NCI-H1930 (cell line): ENCODE data around the gene LRRC8B.

Experiments
- DNase-seq, 2 experiments: peaks; one replicate each; lab custom pipeline; 2025; lab: John Stamatoyannopoulos, UW

Gene LRRC8B

DNA sequence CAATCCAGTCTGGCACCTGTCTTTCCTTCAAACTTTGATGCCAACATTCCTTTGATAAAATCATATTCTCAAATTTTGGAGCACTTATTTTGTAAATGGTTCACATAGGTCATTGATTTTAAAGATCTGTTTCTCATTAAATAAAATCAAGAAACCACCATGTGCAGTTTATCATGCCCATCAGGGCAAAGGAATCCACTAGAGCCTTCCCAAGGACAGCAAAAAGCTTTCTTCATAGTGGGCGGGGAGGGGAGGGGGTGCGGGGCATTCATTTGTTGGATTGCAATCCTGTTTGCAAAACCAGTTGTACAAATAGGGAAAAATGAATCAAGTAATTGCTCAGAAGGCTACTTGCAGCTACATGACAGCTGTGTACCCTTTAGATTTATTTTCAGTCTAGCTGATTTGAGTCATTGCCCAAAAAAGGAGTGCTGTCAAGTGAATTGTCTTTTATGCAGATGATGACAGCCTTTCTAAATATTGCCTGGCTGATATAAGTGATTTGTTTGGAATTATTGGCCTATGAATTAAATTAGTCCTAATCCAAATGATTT, 23.0 kb downstream of the LRRC8B start:
- DNase-seq: peak; percentile 42 to 70

DNA sequence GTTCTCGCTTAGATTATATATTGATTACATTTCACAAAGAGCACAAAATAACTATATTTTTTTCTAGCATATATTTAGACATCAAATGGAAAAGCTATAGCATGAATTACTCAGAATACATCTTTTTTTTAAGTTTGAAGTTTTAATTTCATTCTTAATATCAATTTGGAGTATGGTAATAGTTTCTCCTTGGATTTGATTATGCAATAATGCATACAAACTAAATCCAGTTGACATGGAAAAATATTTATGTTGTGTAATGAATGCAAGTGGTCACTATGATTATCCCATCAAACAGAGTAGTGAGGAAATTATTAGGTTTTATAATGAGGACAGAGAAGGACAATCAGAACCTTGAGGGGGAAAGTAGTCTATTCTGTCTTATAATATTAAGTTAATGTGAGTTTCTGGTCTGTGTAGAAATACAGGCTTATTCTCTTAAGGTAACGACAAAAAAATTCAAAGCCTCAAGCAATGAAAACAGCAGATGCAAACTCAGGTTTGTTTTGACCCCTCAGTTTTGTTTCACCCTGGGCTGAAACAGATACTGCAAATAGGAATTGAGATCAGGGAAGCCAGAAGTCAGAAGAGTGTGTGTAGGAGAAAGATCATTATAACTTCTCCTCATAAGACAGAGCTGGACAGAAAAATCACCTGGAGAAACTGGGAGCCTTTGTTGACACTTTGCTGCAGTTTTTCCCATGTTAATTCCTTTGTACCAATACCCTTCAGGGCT, 23.7 kb downstream of the LRRC8B start:
- no peak for DNase-seq

DNA sequence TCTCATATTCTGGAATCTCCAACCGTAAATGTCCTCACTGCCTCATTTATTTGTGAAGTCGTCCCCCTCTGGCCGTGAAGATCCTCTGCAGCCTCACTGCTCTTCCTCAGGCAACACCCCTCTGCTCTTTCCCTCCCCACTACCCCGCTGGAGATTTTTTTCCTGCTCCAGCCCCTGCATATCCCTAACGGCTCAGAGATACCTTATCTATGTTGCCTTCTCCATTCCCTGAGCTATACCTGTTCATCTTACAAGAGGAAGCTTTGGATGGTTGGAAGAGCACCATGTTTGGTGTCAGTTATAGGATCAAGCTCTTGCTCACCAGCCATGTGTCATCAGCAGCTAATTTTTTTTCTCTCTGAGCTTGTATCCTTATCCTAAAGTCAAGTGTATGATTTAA, 26.4 kb downstream of the LRRC8B start:
- DNase-seq: no peak

- DNase-seq: peak in 1 of 2 experiments; percentile 68
Measured at GRCh38 chr1:89552471-89553081, 27.9 kb downstream of the LRRC8B start.

- DNase-seq: peak; percentile 61 to 88
Measured at GRCh38 chr1:89553157-89553556, 28.5 kb downstream of the LRRC8B start.

DNA sequence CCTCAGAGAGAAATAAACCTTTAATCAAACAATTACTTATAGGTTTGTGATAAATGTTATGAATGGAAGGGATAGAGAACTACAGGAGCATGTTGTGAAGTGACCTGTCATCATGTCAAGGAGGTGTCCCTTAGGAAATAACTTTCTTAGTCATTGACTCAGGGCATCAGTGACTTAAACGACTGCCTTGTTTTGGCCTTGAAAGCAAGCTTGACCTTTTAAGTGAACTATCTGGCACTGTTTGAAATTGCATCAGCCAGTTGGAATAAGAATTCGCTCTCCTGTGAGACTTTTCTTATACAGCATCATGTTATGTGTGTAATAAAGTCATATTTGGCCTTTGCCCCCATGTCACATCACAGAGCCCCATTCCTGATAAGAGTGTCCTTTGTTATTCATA, 30.9 kb downstream of the LRRC8B start:
- no peak for DNase-seq

GRCh38 chr1:89556726-89557444, 32.3 kb downstream of the LRRC8B start:
- no peak for DNase-seq

DNA sequence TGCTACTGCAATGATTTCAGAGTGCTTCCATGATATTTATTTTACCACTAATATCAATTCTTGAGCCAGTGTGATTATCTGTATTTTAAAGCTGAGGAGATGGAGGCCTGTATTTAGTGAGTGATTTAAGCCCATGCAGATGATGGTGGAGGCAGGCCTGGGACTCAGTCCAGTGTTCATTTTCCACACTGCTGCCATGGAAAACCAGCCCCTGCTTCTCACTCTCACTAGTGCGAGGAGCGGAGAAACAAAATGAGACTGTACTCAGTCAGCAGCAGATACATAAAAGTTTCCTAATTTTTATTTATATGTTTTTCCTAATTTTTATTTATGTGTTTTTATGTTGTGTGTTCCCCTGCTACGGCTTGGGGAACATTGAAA, 32.8 kb downstream of the LRRC8B start:
- DNase-seq: no peak

GRCh38 chr1:89557956-89558355, 33.3 kb downstream of the LRRC8B start:
- no peak for DNase-seq

- no peak for DNase-seq
Measured at GRCh38 chr1:89563957-89564604, 39.5 kb downstream of the LRRC8B start.

GRCh38 chr1:89565521-89565920, 40.9 kb downstream of the LRRC8B start:
- DNase-seq: no peak

- no peak for DNase-seq
Measured at GRCh38 chr1:89566761-89567174, 42.1 kb downstream of the LRRC8B start.

DNA sequence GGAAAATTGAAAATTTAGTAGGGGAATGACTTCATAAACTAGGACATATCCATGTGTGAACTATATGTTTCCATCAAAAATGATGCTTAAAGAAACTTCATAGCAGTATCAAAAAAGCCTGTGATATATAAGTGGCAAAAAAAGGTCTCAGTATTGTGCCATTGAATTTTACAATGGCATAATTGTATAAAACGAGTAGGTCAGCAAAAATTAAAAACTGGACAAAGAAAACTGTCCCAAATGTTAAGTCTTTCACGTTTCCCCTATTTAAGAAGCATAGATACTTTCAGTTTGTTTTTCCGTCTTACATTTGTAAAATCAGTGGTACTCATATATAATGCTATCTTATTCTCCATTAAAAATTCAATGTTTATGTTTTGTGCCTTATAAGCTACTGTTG, 43.2 kb downstream of the LRRC8B start:
- DNase-seq: no peak

GRCh38 chr1:89573410-89573809, 48.8 kb downstream of the LRRC8B start:
- DNase-seq: no peak

DNA sequence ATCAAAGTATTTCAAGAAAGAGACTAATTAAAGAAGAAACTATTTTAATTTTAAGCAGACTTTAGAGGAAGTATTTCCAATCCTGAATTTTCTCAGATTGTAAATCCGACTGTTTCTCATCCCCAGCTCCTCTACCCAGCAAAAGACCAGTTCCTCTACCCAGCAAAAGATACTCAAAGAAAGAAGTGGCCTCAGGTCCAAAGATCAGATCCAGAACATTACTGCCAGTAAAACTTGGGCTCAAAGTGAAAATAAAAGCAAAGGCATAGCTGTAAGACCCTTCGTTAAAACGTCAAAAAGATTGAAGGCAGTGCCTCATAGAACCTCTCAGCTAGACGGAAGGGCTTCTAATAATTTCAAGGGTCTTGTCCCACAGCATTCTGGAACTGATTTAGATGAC, 50.0 kb downstream of the LRRC8B start:
- DNase-seq: no peak

DNA sequence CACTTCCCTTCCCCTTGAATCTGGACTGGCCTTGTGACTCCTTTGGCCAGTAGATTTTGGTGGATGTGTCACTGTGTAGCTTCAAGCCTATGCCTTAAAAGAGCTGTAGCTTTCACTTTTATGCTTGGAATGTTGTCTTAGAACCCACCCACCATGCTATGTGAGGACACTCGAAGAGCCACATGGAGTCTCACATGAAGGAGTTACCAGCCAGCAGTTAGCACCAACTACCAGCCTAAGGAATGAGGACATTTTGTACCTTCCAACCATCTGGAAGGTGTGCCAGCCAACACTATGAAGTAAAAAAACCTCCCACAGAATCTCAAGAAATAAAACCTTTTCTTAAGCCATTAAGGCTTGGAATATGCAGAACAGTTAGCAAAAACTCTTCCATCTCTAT, 50.6 kb downstream of the LRRC8B start:
- no peak for DNase-seq

- no peak for DNase-seq
Measured at GRCh38 chr1:89576013-89576412, 51.4 kb downstream of the LRRC8B start.

DNA sequence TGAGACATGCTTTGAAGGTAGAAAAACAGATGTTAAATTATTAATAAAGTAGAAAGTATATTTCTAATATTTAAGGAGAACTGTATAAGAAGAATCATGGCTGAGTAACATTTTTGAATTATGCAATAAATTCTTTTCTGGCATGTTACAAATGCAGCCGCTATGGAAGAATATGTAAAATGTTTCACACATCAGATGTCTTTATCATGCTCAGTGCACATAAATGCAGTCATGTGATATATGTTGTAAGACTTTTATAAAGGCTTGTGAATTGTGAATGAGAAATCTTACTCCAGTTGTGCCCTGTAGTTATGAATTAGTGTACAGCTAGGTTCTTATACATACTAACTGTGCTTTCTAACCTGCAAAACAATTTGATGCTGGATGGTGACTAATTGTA, 53.5 kb downstream of the LRRC8B start:
- no peak for DNase-seq

DNA sequence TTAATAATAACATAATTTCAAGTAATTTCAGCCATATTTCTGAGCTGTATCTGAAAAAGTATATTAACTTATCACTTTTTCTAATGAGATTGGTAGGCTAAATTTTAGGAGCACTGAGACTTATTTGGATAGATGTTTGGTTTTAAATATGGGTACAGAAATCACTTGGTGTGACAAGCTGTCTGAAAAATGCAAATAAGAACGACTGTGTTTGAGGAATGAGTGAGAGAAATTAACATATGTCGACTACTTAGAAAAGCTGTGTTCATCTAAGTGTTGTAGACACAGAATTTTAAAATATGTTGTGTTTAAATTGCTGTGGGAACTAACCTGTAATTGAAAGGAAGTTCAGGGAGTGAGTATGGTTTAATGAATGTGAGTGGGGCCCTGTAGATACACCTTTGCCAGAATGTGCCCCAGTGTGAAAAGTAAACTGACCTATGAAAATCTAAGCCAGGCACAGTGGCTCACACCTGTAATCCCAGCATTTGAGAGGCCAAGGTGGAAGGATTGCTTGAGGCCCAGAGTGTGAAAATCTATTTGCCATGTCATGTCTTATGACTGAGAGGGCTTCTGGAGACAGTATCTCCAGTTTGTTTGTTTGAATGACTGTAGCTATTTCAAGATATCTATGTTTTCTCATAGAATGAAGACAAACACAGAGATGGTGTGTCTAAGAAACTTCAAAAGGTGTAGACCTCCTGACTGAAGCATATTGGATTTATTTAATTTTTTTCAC, 54.5 kb downstream of the LRRC8B start:
- DNase-seq: no peak

DNA sequence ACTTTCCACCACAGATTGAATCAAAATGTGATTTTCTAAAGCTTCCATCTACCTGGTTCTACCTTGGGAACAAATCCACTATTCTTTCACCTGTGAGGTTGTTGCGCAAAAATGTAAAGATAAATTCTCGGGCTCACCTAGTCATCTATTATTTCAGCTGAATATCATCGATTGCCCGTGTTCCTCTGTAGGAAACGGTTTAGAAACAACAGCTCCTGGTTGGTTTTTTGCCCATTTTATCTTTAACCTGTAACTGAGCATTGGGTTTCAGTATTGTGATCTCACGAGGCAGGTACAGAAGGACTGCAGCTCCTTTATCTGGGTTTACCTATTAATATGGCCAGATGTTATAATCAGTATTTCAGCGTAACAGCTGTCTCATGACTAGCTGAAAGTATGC, 55.4 kb downstream of the LRRC8B start:
- no peak for DNase-seq

GRCh38 chr1:89581859-89582258, 57.2 kb downstream of the LRRC8B start:
- DNase-seq: no peak

- no peak for DNase-seq
Measured at GRCh38 chr1:89582571-89582970, 57.9 kb downstream of the LRRC8B start.
